ENCODE data around the gene NME9. TPM values are rescaled to one million over a fixed set of nuclear protein-coding genes. Genes with fewer than 3 reads are reported as not detected.

Gene NME9
- total and polyA plus RNA-seq, 4 donors = 0.08 to 0.39 TPM; not detected in 2

DNA sequence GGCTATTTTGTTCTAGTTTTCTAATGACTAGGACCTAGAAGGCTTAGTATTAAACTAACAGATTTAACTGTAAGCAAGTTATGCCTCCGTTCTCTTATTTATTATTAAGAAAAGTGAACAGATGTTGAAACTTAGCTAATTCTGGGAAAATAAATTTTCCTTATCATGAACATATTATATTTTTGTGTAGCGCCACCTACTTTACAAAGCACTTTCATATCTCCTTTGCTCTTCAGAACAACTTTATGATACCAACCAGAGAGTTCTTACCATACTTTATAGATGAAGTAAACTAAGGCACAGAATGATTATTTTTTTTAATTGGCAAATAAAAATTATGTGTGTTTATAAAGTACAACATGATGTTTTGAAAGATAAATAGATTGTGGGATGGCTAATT lies 59.4 kb downstream of the NME9 start:
- H3K9me3 ChIP-seq (ENCODE audit: control insufficient read depth in 4 of 4, low read length in 3 of 4) = no peaks in the 10 kb centered on the region
- no peak for TF ChIP-seq RAD21 (IDR thresholded peaks at IDR 0.05)
- no peak for TF ChIP-seq FOXA1 (IDR thresholded peaks at IDR 0.05)
- TF ChIP-seq, protein P1, sequence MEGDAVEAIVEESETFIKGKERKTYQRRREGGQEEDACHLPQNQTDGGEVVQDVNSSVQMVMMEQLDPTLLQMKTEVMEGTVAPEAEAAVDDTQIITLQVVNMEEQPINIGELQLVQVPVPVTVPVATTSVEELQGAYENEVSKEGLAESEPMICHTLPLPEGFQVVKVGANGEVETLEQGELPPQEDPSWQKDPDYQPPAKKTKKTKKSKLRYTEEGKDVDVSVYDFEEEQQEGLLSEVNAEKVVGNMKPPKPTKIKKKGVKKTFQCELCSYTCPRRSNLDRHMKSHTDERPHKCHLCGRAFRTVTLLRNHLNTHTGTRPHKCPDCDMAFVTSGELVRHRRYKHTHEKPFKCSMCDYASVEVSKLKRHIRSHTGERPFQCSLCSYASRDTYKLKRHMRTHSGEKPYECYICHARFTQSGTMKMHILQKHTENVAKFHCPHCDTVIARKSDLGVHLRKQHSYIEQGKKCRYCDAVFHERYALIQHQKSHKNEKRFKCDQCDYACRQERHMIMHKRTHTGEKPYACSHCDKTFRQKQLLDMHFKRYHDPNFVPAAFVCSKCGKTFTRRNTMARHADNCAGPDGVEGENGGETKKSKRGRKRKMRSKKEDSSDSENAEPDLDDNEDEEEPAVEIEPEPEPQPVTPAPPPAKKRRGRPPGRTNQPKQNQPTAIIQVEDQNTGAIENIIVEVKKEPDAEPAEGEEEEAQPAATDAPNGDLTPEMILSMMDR (IDR thresholded peaks at IDR 0.05; ENCODE audit: low read depth, low read length, missing input control) = no peak
- no peak for TF ChIP-seq REST (IDR thresholded peaks at IDR 0.05)
- no peak for TF ChIP-seq SP1 (IDR thresholded peaks at IDR 0.05)
- no peak for TF ChIP-seq ZBTB33 (IDR thresholded peaks at IDR 0.05)
- no peak for TF ChIP-seq YY1 (IDR thresholded peaks at IDR 0.05)
- WGBS = 93% methylated on average over 2 of the region's 2 CpGs
- DNase-seq (ENCODE audit: low spot score) = no peak
- no peaks in the 10 kb centered on the region for H3K27me3 ChIP-seq (ENCODE audit: control insufficient read depth in 4 of 4, insufficient read depth in 4 of 4, low read length in 3 of 4)
- no peak overlapping the region for H3K27ac ChIP-seq (ENCODE audit: low read depth in 1 of 2, low read length in 2 of 2)
- H3K4me3 ChIP-seq (ENCODE audit: low read depth in 1 of 3, low read length in 3 of 3) = no peak overlapping the region
- no peaks in the 10 kb centered on the region for H3K4me1 ChIP-seq (ENCODE audit: control insufficient read depth in 4 of 4, insufficient read depth in 4 of 4, low read length in 3 of 4)
- H3K36me3 ChIP-seq (ENCODE audit: control insufficient read depth in 4 of 4, insufficient read depth in 3 of 4, low read depth in 1 of 4, low read length in 3 of 4) = peaks cover 3 to 40% (median 29%) of the 10 kb centered on the region in 4 donors
- no peak overlapping the region for H3K9ac ChIP-seq (ENCODE audit: low read depth in 1 of 2, low read length in 2 of 2)

DNA sequence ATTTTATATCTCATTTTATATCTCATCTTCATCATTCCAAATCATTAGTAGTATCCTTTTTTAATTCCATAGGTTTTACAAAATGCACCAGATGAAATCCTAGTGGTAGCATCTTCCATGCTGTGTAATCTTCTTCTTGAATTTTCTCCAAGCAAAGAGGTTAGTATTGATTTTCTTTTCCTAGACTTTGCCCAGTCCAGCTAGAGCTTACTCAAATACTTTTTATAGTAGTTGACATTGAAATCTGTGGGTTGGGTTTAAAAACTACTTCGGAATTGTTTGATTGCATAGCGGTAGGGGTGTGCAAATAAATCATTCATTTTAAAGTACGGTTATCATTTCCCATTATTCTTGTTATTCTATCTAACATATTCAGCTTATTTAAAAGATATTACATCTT lies 62.6 kb downstream of the NME9 start:
- Histone ChIP-seq H3K27ac (ENCODE audit: low read depth in 1 of 2, low read length in 2 of 2) (no peak overlapping the region), H3K36me3 (ENCODE audit: control insufficient read depth in 4 of 4, insufficient read depth in 3 of 4, low read depth in 1 of 4, low read length in 3 of 4) (peaks cover 3 to 16% (median 10%) of the 10 kb centered on the region in 4 donors), H3K9me3 (ENCODE audit: control insufficient read depth in 4 of 4, low read length in 3 of 4) (no peaks in the 10 kb centered on the region), H3K27me3 (ENCODE audit: control insufficient read depth in 4 of 4, insufficient read depth in 4 of 4, low read length in 3 of 4) (no peaks in the 10 kb centered on the region), H3K4me3 (ENCODE audit: low read depth in 1 of 3, low read length in 3 of 3) (no peak overlapping the region), H3K4me1 (ENCODE audit: control insufficient read depth in 4 of 4, insufficient read depth in 4 of 4, low read length in 3 of 4) (no peaks in the 10 kb centered on the region), H3K9ac (ENCODE audit: low read depth in 1 of 2, low read length in 2 of 2) (no peak overlapping the region)
- DNase-seq (ENCODE audit: low spot score) = no peak
- 47% methylated on average over 3 of the region's 3 CpGs for WGBS
- TF ChIP-seq JUND (IDR thresholded peaks at IDR 0.05) (peak in 1 of 2 donors; percentile 32), GABPA (IDR thresholded peaks at IDR 0.05 in 1 of 2, conservative IDR thresholded peaks at IDR 0.05 in 1 of 2) (no peak), MAX (IDR thresholded peaks at IDR 0.05) (peak; percentile 14), HNF4G (IDR thresholded peaks at IDR 0.05) (peak; percentile 38), HNF4A (conservative IDR thresholded peaks at IDR 0.05) (peak; percentile 75 to 83)

Measured in liver (tissue), 9 donors.